RWPE1 (cell line): ENCODE data around the gene SOX1.

ENCODE experiments used
- CTCF ChIA-PET: fragments of 350-600 bp; sonication (Branson Sonifier 250); formaldehyde crosslinking; extraction: SDS; loops from one replicate; lab custom pipeline; 2021; lab: Yijun Ruan, JAX
- POLR2A ChIA-PET: fragments of 400-600 bp; formaldehyde crosslinking; extraction: SDS; loops from one replicate; lab custom pipeline; 2020; ENCODE audit warnings: antibody characterized with exemption; ENCODE audit not compliant: low non-redundant PET; lab: Yijun Ruan, JAX
- DNase-seq: peaks from one replicate; pipeline ENCODE4 v3.0.0; 2012; ENCODE audit warnings: low spot score
- H3K27ac ChIP-seq: fragments of 450-650 bp; 2 replicates; pipeline ENCODE4 v1.5.1; 2017
- TF ChIP-seq, protein P1 (sequence below): fragments of 450-650 bp; conservative IDR thresholded peaks from 2 replicates; pipeline ENCODE4 v1.5.1; 2017; ENCODE audit warnings: low read depth, mild to moderate bottlenecking

SOX1 gene

DNA sequence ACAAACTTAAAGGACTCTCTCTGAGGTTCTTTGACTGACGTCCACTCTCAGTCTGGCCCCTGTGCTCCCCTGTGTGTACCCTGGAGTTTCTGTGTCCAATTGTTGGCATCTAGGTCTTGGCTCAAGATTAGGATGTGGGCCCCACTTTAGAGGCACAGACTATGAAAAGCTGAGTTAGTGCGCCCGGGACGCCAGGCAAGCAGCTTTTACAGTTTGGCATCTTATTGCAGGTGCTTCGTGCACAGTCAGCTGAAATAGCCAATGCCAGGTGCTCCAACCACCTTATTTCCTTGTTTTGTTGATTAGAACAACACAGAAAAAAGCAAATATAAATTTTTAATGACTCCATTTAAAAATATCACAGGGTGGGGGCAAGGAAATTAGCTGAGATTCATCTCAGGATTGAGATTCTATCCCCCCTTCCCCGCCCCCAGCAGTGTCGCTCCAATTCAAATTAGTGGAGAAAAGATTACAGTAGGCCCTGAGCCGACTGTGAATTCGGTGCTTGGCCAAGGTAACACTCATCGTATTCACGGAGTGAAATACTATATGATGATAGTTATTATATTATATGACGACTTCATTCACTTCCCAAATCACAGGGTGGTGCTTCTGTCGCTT is 4.3 kb downstream of the SOX1 start:
- DNase-seq = no peak
- TF ChIP-seq, protein P1, sequence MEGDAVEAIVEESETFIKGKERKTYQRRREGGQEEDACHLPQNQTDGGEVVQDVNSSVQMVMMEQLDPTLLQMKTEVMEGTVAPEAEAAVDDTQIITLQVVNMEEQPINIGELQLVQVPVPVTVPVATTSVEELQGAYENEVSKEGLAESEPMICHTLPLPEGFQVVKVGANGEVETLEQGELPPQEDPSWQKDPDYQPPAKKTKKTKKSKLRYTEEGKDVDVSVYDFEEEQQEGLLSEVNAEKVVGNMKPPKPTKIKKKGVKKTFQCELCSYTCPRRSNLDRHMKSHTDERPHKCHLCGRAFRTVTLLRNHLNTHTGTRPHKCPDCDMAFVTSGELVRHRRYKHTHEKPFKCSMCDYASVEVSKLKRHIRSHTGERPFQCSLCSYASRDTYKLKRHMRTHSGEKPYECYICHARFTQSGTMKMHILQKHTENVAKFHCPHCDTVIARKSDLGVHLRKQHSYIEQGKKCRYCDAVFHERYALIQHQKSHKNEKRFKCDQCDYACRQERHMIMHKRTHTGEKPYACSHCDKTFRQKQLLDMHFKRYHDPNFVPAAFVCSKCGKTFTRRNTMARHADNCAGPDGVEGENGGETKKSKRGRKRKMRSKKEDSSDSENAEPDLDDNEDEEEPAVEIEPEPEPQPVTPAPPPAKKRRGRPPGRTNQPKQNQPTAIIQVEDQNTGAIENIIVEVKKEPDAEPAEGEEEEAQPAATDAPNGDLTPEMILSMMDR = no peak
- ChIA-PET POLR2A (no interaction called here), CTCF (interaction anchor here (0.7 kb wide), 1 partner anchor 513 kb away, joined by 4 read pairs; no protein-coding TSS in a partner anchor)
- no peak overlapping the region for H3K27ac ChIP-seq

DNA sequence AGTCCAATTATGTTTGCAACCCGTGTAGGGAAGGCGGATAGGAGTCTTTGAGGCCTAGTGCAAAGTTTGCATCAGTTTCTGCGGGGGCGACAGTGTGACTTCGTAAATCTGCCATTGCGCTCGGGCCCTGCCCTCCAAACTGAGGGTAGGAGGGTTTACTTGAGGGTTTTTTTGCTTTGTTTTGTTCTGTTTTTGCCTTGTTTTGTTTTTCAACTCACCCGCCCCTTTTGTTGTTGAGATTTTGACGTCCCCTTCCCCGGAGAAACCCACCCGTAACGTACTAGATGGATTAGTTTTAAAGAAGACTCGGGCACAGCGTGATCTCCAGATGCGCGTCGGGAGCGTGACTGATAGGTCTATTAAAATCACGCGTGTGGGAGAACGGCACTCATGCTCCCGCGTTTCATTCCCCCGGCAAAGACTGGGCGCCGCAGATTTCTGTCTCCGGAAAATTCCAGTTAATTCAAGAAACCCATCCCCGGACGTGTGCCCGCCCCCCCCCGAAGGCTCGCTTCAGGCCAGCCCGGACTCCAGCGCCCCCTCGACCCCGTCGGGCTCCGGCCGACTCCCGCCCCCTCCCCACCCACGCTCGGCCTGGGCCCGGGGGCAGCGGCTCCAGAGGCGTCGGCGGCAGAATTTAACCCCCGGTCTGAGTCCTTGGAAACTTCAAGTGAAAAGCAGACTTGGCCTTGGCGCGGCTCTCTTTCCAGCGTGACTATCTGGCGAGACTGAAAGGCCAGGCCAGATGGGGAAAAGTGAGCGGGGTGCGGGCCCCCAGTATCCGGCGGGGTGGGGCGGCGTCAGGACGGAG is 5.0 kb downstream of the SOX1 start:
- ChIA-PET CTCF (interaction anchor here (0.7 kb wide), 1 partner anchor 514 kb away, joined by 4 read pairs; no protein-coding TSS in a partner anchor), POLR2A (no interaction called here)
- no peak overlapping the region for H3K27ac ChIP-seq
- TF ChIP-seq, protein P1 = no peak
- no peak for DNase-seq

DNA sequence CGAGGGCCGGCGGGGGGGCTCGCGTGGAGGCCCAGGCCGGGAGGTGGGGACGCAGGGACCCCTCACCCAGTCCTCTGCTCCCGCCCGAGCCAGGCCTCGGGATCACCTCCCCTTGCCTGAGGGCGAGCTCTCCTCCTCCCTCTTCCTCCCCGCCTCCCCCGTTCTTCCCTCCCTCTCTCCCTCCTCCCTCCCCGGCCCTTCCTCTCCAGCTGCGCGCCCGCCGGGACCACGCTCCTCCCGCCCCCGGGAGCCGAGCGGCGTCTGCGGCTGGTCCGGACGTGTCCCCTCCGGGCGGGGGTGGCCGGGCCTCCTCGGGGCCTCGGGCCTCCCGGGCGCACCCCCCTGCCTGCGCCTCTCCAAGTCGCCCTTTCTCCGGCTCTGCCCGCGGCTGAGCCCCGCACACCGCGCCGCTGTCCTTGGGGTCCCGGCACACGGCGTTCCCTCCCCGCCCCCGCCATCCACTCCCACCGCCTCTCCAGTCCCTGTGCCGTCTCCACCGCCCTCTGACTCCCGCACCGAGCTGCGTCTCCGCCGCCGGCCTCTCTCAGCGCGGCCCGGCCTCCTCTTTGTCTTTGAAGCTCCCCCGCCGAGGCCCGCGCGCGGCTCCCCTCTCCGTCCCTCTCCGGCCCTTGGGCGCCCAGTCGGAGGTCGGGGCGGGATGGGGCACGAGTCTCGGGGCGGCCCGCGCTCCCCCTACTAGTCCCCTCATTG is 5.7 kb downstream of the SOX1 start:
- CTCF ChIA-PET = no interaction called here
- no peak overlapping the region for H3K27ac ChIP-seq
- POLR2A ChIA-PET = no interaction called here
- TF ChIP-seq, protein P1 = no peak
- DNase-seq = no peak

DNA sequence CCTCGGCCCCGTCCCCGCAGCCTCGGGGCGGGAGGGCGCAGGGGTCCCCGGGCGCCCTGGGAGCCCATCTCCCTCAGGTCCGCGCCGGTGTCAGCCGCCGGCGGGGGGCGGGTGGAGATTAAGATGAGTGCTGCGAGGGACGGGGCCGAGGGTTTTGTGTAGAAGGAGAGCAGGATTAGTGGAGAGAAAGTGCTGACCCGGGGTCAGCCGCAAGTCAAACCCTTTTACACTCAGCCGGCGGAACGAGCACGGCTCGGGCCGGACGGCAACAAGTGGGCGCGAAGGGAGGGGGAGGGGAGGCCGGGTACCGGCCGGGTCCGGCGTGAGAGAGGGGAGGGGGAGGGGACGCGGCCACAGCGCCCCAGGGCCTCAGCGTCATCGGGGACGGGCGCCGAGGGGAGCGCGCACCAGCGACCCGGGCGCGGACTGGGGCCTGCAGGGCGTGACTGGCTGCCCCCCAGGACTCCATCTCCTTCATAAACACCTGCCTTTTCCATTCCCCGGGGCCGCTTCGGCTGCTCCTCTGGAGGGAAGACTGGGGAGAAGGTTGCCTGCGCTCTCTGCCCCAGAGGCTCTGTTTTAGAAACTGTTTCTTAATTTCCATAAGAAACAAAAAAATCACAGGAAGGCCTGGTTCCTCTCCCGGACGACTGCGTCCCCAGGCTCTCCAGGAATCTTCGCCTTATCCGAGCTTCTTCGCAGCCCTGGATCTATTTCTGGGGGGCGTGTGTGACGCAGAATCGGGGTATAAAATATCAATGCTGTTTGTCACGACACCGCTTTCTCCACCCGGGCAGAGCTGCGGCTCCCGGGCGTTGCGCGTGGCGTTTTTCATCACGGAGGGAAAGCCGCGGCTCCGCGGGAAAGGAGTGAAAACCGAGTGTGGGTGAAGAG is 6.5 kb downstream of the SOX1 start:
- ChIA-PET CTCF (interaction anchor here (0.7 to 1.0 kb wide), 2 partner anchors 11 to 18 kb away, joined by 4 to 5 read pairs; no protein-coding TSS in a partner anchor), POLR2A (no interaction called here)
- TF ChIP-seq, protein P1 = no peak
- H3K27ac ChIP-seq = no peak overlapping the region
- no peak for DNase-seq

DNA sequence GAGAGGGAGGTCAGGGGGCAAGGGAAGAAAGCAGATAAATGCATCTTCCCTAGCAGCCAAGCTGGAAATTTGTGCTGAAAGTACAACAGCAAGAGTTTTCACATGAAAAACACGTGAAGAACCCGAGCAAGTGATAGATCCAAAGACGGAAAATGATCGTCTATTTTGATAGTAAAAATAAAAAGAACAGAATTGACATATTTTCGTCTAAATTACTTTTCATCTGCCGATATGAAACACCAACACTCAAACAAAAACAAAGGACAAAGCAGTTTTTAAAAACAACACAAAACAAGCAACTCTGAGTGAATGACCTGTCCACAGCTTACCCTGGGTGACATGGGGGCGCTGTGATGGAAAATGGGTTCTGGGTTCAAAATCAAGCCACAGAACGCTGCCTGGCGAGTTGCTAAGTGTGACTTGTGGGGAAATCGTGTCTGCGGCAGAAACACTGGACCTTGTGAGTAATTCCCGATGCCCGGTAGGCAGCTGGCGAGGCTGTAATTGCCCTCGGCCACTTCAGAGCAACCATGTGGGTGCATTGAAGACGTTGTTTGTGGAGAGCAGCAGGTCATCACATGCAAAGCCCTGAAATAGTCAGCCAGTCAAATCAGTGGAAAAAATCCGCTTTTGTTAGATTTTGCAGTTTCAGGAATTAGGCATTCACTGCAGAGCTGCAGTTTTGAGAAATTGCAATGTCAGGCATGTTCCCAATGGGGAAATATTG is 7.4 kb downstream of the SOX1 start:
- ChIA-PET POLR2A (no interaction called here), CTCF (interaction anchor here (0.7 to 1.0 kb wide), 2 partner anchors 10 to 18 kb away, joined by 4 to 5 read pairs; no protein-coding TSS in a partner anchor)
- H3K27ac ChIP-seq = no peak overlapping the region
- no peak for DNase-seq
- TF ChIP-seq, protein P1 = no peak
